Peyer's patch (tissue), 4 donors: Measurements from ENCODE around the gene TMEM123.

Source experiments
- POLR2A ChIP-seq, 2 donors: fragments of 450-650 bp; IDR thresholded peaks; one replicate each; pipeline ENCODE4 v1.5.1; 2017; ENCODE audit warnings: antibody characterized with exemption in 2 of 2, mild to moderate bottlenecking in 2 of 2, moderate library complexity in 2 of 2
- TF ChIP-seq, protein P1 (sequence below), 6 experiments: fragments of 450-650 bp in 4 of 6; fragments of 200-600 bp in 2 of 6; sonication (generic) in 1 of 6; IDR thresholded peaks; one replicate each; pipeline ENCODE4 v1.5.1; 2017 to 2019; ENCODE audit warnings: antibody characterized with exemption in 6 of 6, mild to moderate bottlenecking in 3 of 6, moderate library complexity in 1 of 6

DNA sequence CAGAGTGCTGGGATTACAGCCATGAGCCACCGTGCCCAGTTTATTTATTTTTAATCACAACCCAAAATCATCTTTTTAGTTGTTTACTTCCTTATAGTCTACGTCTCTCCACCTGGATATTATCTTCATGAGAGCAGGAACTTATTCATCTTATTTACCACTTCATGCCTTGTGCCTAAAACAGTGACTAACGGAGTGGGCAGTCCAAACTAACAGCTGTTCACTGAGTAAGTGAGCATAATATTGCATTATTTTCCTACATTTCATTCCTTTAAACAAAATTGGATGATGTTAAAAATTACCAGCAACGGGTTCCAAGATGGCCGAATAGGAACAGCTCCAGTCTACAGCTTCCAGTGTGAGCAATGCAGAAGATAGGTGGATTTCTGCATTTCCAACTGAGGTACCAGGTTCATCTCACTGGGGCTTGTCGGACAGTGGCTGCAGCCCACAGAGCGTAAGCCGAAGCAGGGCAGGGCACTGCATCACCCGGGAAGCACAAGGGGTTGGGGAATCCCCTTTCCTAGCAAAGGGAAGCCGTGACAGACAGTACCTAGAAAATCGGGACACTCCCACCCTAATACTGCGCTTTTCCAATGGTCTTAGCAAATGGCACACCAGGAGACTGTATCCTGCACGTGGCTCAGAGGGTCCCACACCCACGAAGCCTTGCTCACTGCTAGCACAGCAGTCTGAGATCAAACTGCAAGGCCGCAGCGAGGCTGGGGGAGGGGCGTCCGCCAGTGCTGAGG lies 14.1 kb downstream of the TMEM123 start:
- TF ChIP-seq, protein P1, sequence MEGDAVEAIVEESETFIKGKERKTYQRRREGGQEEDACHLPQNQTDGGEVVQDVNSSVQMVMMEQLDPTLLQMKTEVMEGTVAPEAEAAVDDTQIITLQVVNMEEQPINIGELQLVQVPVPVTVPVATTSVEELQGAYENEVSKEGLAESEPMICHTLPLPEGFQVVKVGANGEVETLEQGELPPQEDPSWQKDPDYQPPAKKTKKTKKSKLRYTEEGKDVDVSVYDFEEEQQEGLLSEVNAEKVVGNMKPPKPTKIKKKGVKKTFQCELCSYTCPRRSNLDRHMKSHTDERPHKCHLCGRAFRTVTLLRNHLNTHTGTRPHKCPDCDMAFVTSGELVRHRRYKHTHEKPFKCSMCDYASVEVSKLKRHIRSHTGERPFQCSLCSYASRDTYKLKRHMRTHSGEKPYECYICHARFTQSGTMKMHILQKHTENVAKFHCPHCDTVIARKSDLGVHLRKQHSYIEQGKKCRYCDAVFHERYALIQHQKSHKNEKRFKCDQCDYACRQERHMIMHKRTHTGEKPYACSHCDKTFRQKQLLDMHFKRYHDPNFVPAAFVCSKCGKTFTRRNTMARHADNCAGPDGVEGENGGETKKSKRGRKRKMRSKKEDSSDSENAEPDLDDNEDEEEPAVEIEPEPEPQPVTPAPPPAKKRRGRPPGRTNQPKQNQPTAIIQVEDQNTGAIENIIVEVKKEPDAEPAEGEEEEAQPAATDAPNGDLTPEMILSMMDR (IDR thresholded peaks at IDR 0.05): no peak
- TF ChIP-seq POLR2A (IDR thresholded peaks at IDR 0.05): no peak
